Neuronal stem cell (in vitro differentiated cells): Measurements from ENCODE around the gene LMF1.

Experiments used
- DNase-seq: peaks from one replicate; pipeline ENCODE4 v3.0.0-alpha.2; 2013; ENCODE audit warnings: low spot score
- H2AFZ ChIP-seq: one replicate; pipeline ENCODE4 v1.6.1; 2013; ENCODE audit warnings: mild to moderate bottlenecking, low read length, inconsistent platforms
- H2AK5ac ChIP-seq: 2 replicates; pipeline ENCODE4 v1.6.1; 2013; ENCODE audit warnings: low read depth, mild to moderate bottlenecking, inconsistent platforms, low read length, moderate library complexity, mixed read lengths
- H2BK120ac ChIP-seq: 2 replicates; pipeline ENCODE4 v1.6.1; 2013; ENCODE audit warnings: low read depth, mild to moderate bottlenecking, inconsistent platforms, low read length, moderate library complexity, mixed read lengths
- H2BK12ac ChIP-seq: one replicate; pipeline ENCODE4 v1.6.1; 2013; ENCODE audit warnings: low read length, inconsistent platforms
- H2BK15ac ChIP-seq: 2 replicates; pipeline ENCODE4 v1.6.1; 2013; ENCODE audit warnings: mild to moderate bottlenecking, low read length, inconsistent platforms, mixed read lengths
- H2BK5ac ChIP-seq: one replicate; pipeline ENCODE4 v1.6.1; 2013; ENCODE audit warnings: inconsistent platforms, mild to moderate bottlenecking, low read length, moderate library complexity
- H3K14ac ChIP-seq: one replicate; pipeline ENCODE4 v1.6.1; 2013; ENCODE audit warnings: low read length, inconsistent platforms
- H3K18ac ChIP-seq: 2 replicates; pipeline ENCODE4 v1.6.1; 2013; ENCODE audit warnings: low read length, inconsistent platforms
- H3K23ac ChIP-seq: 2 replicates; pipeline ENCODE4 v1.6.1; 2013; ENCODE audit warnings: low read depth, mild to moderate bottlenecking, mixed read lengths, low read length, inconsistent platforms; ENCODE audit not compliant: poor library complexity
- H3K27ac ChIP-seq: replicated peaks from 3 replicates; pipeline ENCODE4 v1.5.1; 2013; ENCODE audit warnings: low read length, inconsistent platforms
- H3K27me3 ChIP-seq, 3 experiments: 2 replicates each; pipeline ENCODE4 v1.6.1; 2013; ENCODE audit warnings: low read length in 3 of 3, mild to moderate bottlenecking in 2 of 3, inconsistent platforms in 1 of 3, low read depth in 1 of 3, mixed read lengths in 1 of 3, moderate library complexity in 1 of 3; ENCODE audit not compliant: control insufficient read depth in 3 of 3, insufficient read depth in 3 of 3
- H3K36me3 ChIP-seq, 2 donors: replicated peaks in 1 of 2; 2 replicates each; pipeline ENCODE4 v1.6.1; 2013; ENCODE audit warnings: low read length in 2 of 2; ENCODE audit not compliant: control insufficient read depth in 2 of 2, insufficient read depth in 2 of 2
- H3K4ac ChIP-seq: 2 replicates; pipeline ENCODE4 v1.6.1; 2013; ENCODE audit warnings: inconsistent platforms, mild to moderate bottlenecking, low read length, moderate library complexity
- H3K4me1 ChIP-seq, 2 donors: 1 replicate in 1 of 2; 2 replicates in 1 of 2; pipeline ENCODE4 v1.6.1; 2013; ENCODE audit warnings: low read length in 2 of 2, low read depth in 1 of 2; ENCODE audit not compliant: control insufficient read depth in 2 of 2, insufficient read depth in 1 of 2
- H3K4me2 ChIP-seq: one replicate; pipeline ENCODE4 v1.6.1; 2013; ENCODE audit warnings: mild to moderate bottlenecking, low read length, inconsistent platforms; ENCODE audit not compliant: insufficient read depth, poor library complexity, severe bottlenecking
- H3K4me3 ChIP-seq, 2 donors: 2 replicates each; pipeline ENCODE4 v1.5.1; 2013; ENCODE audit warnings: low read length in 2 of 2, mild to moderate bottlenecking in 2 of 2, inconsistent platforms in 1 of 2, moderate library complexity in 1 of 2
- H3K79me1 ChIP-seq: one replicate; pipeline ENCODE4 v1.6.1; 2013; ENCODE audit warnings: low read depth, mild to moderate bottlenecking, inconsistent platforms, low read length, moderate library complexity
- H3K9ac ChIP-seq: one replicate; pipeline ENCODE4 v1.6.1; 2013; ENCODE audit warnings: mild to moderate bottlenecking, low read depth, low read length, inconsistent platforms; ENCODE audit not compliant: poor library complexity
- H3K9me3 ChIP-seq, 2 donors: replicated peaks in 1 of 2; 2 replicates each; pipeline versions ENCODE3 to v1.6.1; 2013; ENCODE audit warnings: low read length in 2 of 2, mild to moderate bottlenecking in 2 of 2, inconsistent platforms in 1 of 2, low read depth in 1 of 2, mixed read lengths in 1 of 2, moderate library complexity in 1 of 2; ENCODE audit not compliant: control insufficient read depth in 2 of 2, insufficient read depth in 1 of 2
- H4K8ac ChIP-seq: one replicate; pipeline ENCODE4 v1.6.1; 2013; ENCODE audit warnings: low read depth, mild to moderate bottlenecking, inconsistent platforms, low read length, moderate library complexity
- H4K91ac ChIP-seq: one replicate; pipeline ENCODE4 v1.6.1; 2013; ENCODE audit warnings: low read length, low read depth, mild to moderate bottlenecking, inconsistent platforms; ENCODE audit not compliant: poor library complexity
- WGBS, 2 donors: extraction: QIAGEN DNeasy Blood & Tissue Kit; methylation state at CpG; one replicate each; pipeline ENCODE4 v1.1.7; 2013; ENCODE audit warnings: missing lambda C conversion rate in 2 of 2, mixed read lengths in 1 of 2; ENCODE audit not compliant: insufficient read length in 2 of 2, insufficient replicate concordance in 1 of 2; ENCODE audit errors: extremely low coverage in 2 of 2; 5-methylcytosine and 5-hydroxymethylcytosine counted together

The LMF1 gene

DNA sequence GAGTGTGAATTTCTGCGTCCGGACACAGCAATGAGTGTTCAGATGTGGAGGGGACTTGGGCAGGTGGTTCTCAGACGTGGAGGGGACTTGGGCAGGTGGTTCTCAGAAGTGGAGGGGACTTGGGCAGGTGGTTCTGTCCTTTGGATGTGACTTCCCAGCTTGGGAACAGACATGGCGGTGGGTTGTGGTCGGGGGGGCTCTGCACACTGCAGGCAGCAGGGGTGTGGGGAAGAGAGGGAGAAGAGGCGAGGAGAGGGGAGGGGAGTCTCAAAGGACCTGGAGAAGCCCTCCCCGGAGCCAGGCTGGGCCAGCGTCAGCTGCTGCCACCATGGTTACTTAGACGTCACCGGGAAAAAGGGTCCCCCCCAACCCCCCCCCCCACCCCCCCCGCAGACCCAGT lies 20.6 kb upstream of the LMF1 start:
- no peaks in the 10 kb centered on the region for H3K27me3 ChIP-seq
- H3K36me3 ChIP-seq, result peaks cover 0 to 5% of the 10 kb centered on the region in 2 donors
- peak overlapping the region; percentile 17 for H3K14ac ChIP-seq
- no peak overlapping the region for H3K9ac ChIP-seq
- H2BK120ac ChIP-seq, result peak overlapping the region; percentile 10
- no peak overlapping the region for H3K4me2 ChIP-seq
- H3K18ac ChIP-seq, result peak overlapping the region; percentile 48
- WGBS, 2 donors, result no CpG with 5 or more reads among the region's 11 CpGs
- H2BK15ac ChIP-seq, result peak overlapping the region; percentile 37
- H3K4ac ChIP-seq, result no peak overlapping the region
- peak overlapping the region; percentile 6 for H4K8ac ChIP-seq
- H2AK5ac ChIP-seq, result peak overlapping the region; percentile 89
- H3K27ac ChIP-seq, result no peak overlapping the region
- H2BK12ac ChIP-seq, result peak overlapping the region; percentile 84
- H3K9me3 ChIP-seq, result peaks cover 0 to 21% of the 10 kb centered on the region in 2 donors
- H2AFZ ChIP-seq, result peak overlapping the region; percentile 95
- peaks cover 3 to 40% of the 10 kb centered on the region in 2 donors for H3K4me1 ChIP-seq
- H4K91ac ChIP-seq, result no peak overlapping the region
- no peak for DNase-seq
- no peak overlapping the region for H3K23ac ChIP-seq
- no peak overlapping the region for H2BK5ac ChIP-seq
- H3K4me3 ChIP-seq, result peak overlapping the region in 1 of 2 donors; percentile 25
- H3K79me1 ChIP-seq, result no peaks in the 10 kb centered on the region

DNA sequence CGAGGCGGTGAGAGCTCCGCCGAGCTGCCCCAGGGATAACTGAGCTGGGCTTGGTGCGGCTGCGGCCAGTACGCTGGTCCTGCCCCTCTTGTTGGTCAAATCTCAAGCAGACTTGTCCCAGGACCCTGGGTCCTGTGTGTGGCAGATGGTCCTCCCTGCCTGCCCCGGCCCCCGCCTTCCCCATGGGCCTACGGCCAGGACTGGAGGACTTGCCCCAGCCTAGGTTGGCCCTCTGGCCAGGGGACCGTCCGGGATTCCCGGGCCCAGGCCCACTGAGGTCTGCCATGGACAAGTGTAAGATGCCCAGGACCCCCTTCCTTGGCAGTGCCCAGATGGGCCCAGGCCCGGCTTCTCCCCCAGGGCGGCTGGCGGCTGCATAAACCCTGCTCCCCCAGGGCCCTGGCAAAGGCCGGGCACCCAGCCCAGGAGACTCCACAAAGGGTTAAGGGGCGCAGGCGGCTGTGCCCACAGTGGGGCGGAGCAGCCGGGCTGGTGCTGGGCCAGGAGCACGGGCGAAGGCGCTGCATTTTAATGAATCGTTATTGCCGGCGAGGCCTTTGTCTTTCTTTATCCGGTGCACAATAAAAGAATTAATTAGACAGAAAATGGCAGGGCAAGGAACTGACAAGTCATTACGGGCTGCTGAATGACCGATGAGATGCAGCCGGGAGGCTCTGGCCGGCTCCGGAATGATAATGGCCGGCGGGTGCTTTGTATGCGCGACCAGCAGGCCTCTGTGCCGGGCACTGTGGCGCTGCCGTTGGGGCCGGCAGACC lies 19.9 kb upstream of the LMF1 start:
- H3K9me3 ChIP-seq, result peaks cover 0 to 16% of the 10 kb centered on the region in 2 donors
- H2BK12ac ChIP-seq, result peak overlapping the region; percentile 84
- peak overlapping the region; percentile 85 for H2BK15ac ChIP-seq
- H3K14ac ChIP-seq, result peak overlapping the region; percentile 17
- peak overlapping the region; percentile 88 for H2AK5ac ChIP-seq
- peak overlapping the region; percentile 55 for H3K23ac ChIP-seq
- no peak overlapping the region for H3K27ac ChIP-seq
- H3K79me1 ChIP-seq, result no peaks in the 10 kb centered on the region
- peak overlapping the region; percentile 47 for H2BK120ac ChIP-seq
- H3K18ac ChIP-seq, result peak overlapping the region; percentile 64
- peak overlapping the region; percentile 13 for H2BK5ac ChIP-seq
- peak overlapping the region; percentile 6 for H4K8ac ChIP-seq
- H3K36me3 ChIP-seq, result peaks cover 2 to 11% of the 10 kb centered on the region in 2 donors
- no CpG with 5 or more reads among the region's 41 CpGs for WGBS, 2 donors
- H3K4me1 ChIP-seq, result peaks cover 3 to 37% of the 10 kb centered on the region in 2 donors
- peaks cover 0 to 2% (median 0%) of the 10 kb centered on the region in 3 experiments for H3K27me3 ChIP-seq
- H4K91ac ChIP-seq, result no peak overlapping the region
- peak overlapping the region in 1 of 2 donors; percentile 25 for H3K4me3 ChIP-seq
- no peak for DNase-seq
- H2AFZ ChIP-seq, result peak overlapping the region; percentile 95
- H3K4ac ChIP-seq, result no peak overlapping the region
- H3K4me2 ChIP-seq, result no peak overlapping the region
- no peak overlapping the region for H3K9ac ChIP-seq

- Histone ChIP-seq H2BK5ac (peak overlapping the region; percentile 90), H3K4me2 (no peak overlapping the region)
- WGBS, 2 donors, result no CpG with 5 or more reads among the region's 11 CpGs
Measured at GRCh38 chr16:989354-989814, 18.6 kb upstream of the LMF1 start.

More at GRCh38 chr16:989354-989814, 18.6 kb upstream of the LMF1 start:
- no peak overlapping the region for H3K27ac ChIP-seq
- H4K8ac ChIP-seq, result no peak overlapping the region
- no peak overlapping the region for H4K91ac ChIP-seq
- peak overlapping the region; percentile 88 for H2AK5ac ChIP-seq
- peak overlapping the region; percentile 85 for H2BK15ac ChIP-seq
- peak overlapping the region; percentile 71 for H3K14ac ChIP-seq
- no peak overlapping the region for H3K4me3 ChIP-seq
- no peaks in the 10 kb centered on the region for H3K79me1 ChIP-seq
- H3K4me1 ChIP-seq, result peaks cover 3 to 37% of the 10 kb centered on the region in 2 donors
- peak overlapping the region; percentile 47 for H2BK120ac ChIP-seq
- peak overlapping the region; percentile 22 for H2BK12ac ChIP-seq
- DNase-seq, result no peak
- no peak overlapping the region for H3K9ac ChIP-seq
- peak overlapping the region; percentile 73 for H3K23ac ChIP-seq
- H3K18ac ChIP-seq, result peak overlapping the region; percentile 65
- peaks cover 5 to 19% of the 10 kb centered on the region in 2 donors for H3K36me3 ChIP-seq
- H3K4ac ChIP-seq, result peak overlapping the region; percentile 23
- H3K9me3 ChIP-seq, result peaks cover 0 to 5% of the 10 kb centered on the region in 2 donors
- peaks cover 0 to 2% (median 0%) of the 10 kb centered on the region in 3 experiments for H3K27me3 ChIP-seq
- peak overlapping the region; percentile 38 for H2AFZ ChIP-seq
